Esophagus muscularis mucosa (tissue), 4 donors: ENCODE data around the gene ANKRD50. TPM values are rescaled to one million over a fixed set of nuclear protein-coding genes. Genes with fewer than 3 reads are reported as not detected.

Experiments used
- DNase-seq: peaks from one replicate; pipeline ENCODE4 v3.0.0-alpha.2; 2017; ENCODE audit errors: extremely low spot score
- H3K27ac ChIP-seq, 4 donors: fragments of 200-600 bp; sonication (generic); replicated peaks in 1 of 4; 1 replicate in 3 of 4; 2 replicates in 1 of 4; pipeline ENCODE4 v1.5.1; 2016 to 2019; ENCODE audit warnings: mild to moderate bottlenecking in 1 of 4
- H3K27me3 ChIP-seq, 4 donors: fragments of 200-600 bp; sonication (generic); one replicate each; pipeline versions ENCODE4 v1.5.1 to v1.6.0; 2016 to 2019
- H3K36me3 ChIP-seq, 4 donors: fragments of 200-600 bp; sonication (generic); one replicate each; pipeline ENCODE4 v1.5.1; 2016 to 2019
- H3K4me1 ChIP-seq, 4 donors: fragments of 200-600 bp; sonication (generic); one replicate each; pipeline ENCODE4 v1.5.1; 2016 to 2019
- H3K4me3 ChIP-seq, 4 donors: fragments of 200-600 bp; sonication (generic); 1 replicate in 2 of 4; 2 replicates in 2 of 4; pipeline ENCODE4 v1.5.1; 2016 to 2019; ENCODE audit warnings: mild to moderate bottlenecking in 4 of 4, moderate library complexity in 1 of 4
- H3K9me3 ChIP-seq, 4 donors: fragments of 200-600 bp; sonication (generic); 1 replicate in 3 of 4; 2 replicates in 1 of 4; pipeline ENCODE4 v1.5.1; 2016 to 2019
- EP300 ChIP-seq: sonication (generic); formaldehyde crosslinking; IDR thresholded peaks from one replicate; pipeline ENCODE4 v1.6.1; 2017; ENCODE audit warnings: antibody characterized with exemption
- POLR2A ChIP-seq: fragments of 450-650 bp; IDR thresholded peaks from one replicate; pipeline ENCODE4 v1.6.1; 2017; ENCODE audit warnings: antibody characterized with exemption, moderate library complexity, mild to moderate bottlenecking, low read depth
- POLR2AphosphoS5 ChIP-seq, 2 donors: sonication (generic); formaldehyde crosslinking; IDR thresholded peaks; one replicate each; pipeline ENCODE4 v1.6.1; 2017; ENCODE audit warnings: antibody characterized with exemption in 2 of 2
- WGBS: methylation state at CpG from one replicate; pipeline ENCODE4 v1.1.5; 2018; 5-methylcytosine and 5-hydroxymethylcytosine counted together
- intact Hi-C: fragments of 100-400 bp; cut with DNase I; formaldehyde crosslinking; loops from one replicate; pipeline ENCODE4 v1.15.1; 2023
- total RNA-seq, 4 donors: library from RNA; depleted of rRNA; stranded (reverse); fragments of >200 nt; gene quantifications; one replicate each; pipeline versions ENCODE4 v1.1.0 to v1.2.1, GENCODE V29; 2016
- TF ChIP-seq, protein P1 (sequence below), 3 experiments: fragments of 200-600 bp in 2 of 3; fragments of 450-650 bp in 1 of 3; sonication (generic) in 2 of 3; IDR thresholded peaks; one replicate each; pipeline ENCODE4 v1.5.1; 2017 to 2019; ENCODE audit warnings: antibody characterized with exemption in 3 of 3, mild to moderate bottlenecking in 2 of 3, moderate library complexity in 1 of 3

ANKRD50 gene
- total RNA-seq: 10 to 100 TPM; 13.4 to 21.5 (median 18.4) TPM

DNA sequence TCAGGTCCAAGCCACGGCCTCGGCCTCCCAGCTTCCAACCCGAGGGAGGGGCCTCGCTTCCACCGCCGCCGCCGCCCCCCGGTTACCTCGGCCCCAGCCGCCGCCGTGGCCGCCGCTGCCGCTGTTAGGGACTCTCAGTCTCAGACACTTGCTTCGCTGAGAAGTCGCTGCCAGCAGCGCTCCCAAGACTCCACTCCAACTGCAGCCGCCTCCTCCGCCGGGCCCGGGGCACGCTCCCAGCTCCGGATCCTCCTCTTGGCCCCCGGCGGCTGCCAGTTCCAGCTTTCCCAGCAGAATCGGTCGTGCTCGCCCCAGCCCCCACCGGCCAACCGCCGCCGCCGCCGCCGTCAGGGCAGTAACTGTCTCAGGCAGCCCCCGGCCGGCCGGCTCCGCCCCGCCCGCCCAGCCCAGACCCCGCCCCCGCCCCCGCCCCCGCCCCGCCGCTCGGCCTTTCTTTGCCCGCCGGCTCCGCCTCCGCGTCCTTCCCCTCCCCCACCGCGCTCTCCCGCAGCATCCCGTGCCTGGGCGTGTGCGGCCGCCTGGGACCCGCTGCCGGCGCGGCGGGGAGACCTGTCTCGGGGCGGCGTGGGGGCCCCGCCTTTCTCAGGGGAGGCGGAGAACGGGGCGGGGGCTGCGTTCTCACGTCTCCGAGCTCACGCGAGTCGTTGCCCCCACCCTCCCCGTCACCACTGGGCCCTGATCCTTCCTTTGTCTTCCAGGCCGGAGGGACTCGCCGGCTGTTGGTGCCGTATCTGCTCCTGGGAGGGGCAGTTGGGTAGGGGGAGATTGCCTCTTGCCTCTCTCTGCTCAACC is at the start of gene ANKRD50:
Gene ANKRD50, minus strand, starts transcription at position 361 of the 813 bp plus-strand sequence. CDS start 2,221 bp downstream, outside the sequence.
- Histone ChIP-seq H3K36me3 (no peaks in the 10 kb centered on the region), H3K4me1 (peaks cover 17 to 45% (median 41%) of the 10 kb centered on the region in 4 donors), H3K27ac (peak within 1 kb of the TSS; percentile 88 to 95 (median 94)), H3K4me3 (peak within 1 kb of the TSS; percentile 81 to 91 (median 85)), H3K27me3 (no peaks in the 10 kb centered on the region), H3K9me3 (no peaks in the 10 kb centered on the region)
- TF ChIP-seq POLR2A (peak; percentile 39), POLR2AphosphoS5 (IDR thresholded peaks at IDR 0.05) (peak; percentile 77 to 93), EP300 (no peak)
- TF ChIP-seq, protein P1, sequence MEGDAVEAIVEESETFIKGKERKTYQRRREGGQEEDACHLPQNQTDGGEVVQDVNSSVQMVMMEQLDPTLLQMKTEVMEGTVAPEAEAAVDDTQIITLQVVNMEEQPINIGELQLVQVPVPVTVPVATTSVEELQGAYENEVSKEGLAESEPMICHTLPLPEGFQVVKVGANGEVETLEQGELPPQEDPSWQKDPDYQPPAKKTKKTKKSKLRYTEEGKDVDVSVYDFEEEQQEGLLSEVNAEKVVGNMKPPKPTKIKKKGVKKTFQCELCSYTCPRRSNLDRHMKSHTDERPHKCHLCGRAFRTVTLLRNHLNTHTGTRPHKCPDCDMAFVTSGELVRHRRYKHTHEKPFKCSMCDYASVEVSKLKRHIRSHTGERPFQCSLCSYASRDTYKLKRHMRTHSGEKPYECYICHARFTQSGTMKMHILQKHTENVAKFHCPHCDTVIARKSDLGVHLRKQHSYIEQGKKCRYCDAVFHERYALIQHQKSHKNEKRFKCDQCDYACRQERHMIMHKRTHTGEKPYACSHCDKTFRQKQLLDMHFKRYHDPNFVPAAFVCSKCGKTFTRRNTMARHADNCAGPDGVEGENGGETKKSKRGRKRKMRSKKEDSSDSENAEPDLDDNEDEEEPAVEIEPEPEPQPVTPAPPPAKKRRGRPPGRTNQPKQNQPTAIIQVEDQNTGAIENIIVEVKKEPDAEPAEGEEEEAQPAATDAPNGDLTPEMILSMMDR (IDR thresholded peaks at IDR 0.05): no peak
- DNase-seq: peak; percentile 95
- intact Hi-C loops: no loop called here
- 0% methylated on average over 5 of the region's 85 CpGs for WGBS

GRCh38 chr4:124757126-124757525 is 44.6 kb upstream of the ANKRD50 start:
- H3K27me3 ChIP-seq: no peaks in the 10 kb centered on the region
- no peaks in the 10 kb centered on the region for H3K4me1 ChIP-seq
- H3K36me3 ChIP-seq: no peaks in the 10 kb centered on the region
- no peak overlapping the region for H3K27ac ChIP-seq
- DNase-seq: no peak
- no peak for TF ChIP-seq POLR2AphosphoS5 (IDR thresholded peaks at IDR 0.05)
- TF ChIP-seq, protein P1 (IDR thresholded peaks at IDR 0.05): no peak
- no peak for TF ChIP-seq EP300
- no peak for TF ChIP-seq POLR2A
- no peak overlapping the region for H3K4me3 ChIP-seq
- no peaks in the 10 kb centered on the region for H3K9me3 ChIP-seq
- intact Hi-C loops: no loop called here
- 69% methylated on average over 1 of the region's 1 CpG for WGBS

- DNase-seq: no peak
- Histone ChIP-seq H3K27ac (no peak overlapping the region), H3K27me3 (no peaks in the 10 kb centered on the region), H3K4me1 (no peaks in the 10 kb centered on the region), H3K36me3 (no peaks in the 10 kb centered on the region), H3K4me3 (no peak overlapping the region), H3K9me3 (no peaks in the 10 kb centered on the region)
- intact Hi-C loops: no loop called here
- TF ChIP-seq POLR2AphosphoS5 (IDR thresholded peaks at IDR 0.05) (no peak), POLR2A (no peak), EP300 (no peak)
- TF ChIP-seq, protein P1 (IDR thresholded peaks at IDR 0.05): no peak
Measured at GRCh38 chr4:124754681-124755080, 42.1 kb upstream of the ANKRD50 start.

DNA sequence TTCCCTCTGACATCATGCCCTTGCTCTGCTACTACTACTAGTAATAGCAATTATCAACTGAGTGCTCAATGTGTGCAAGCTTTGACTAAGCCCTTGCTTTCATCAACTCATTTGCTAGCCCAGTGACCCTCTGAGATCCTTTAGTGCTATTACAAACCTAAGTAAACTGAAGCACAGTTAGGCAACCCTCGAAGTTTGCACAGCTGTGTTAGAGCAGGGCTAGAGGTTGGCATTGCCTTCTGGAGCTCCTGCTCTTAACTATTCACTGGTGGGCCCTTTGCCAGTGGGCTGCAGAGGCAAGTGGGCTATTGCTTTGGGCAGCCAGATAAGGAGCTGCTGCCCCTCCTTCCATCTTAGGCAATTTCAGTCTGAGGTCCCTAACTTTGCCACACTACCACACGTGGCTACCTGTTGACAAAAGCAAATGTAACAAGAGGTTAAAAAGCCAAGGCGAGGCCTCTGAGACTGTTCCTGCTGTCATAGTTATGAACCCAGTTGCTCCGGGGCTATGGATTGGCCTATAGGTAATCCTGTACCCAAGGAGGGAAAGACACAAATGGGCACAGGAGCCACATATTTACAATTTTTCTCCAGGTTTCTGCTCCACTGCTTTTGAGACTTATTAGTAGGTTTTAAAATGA is 41.5 kb upstream of the ANKRD50 start:
- no peaks in the 10 kb centered on the region for H3K27me3 ChIP-seq
- no peaks in the 10 kb centered on the region for H3K9me3 ChIP-seq
- H3K36me3 ChIP-seq: no peaks in the 10 kb centered on the region
- intact Hi-C loops: no loop called here
- DNase-seq: no peak
- TF ChIP-seq POLR2AphosphoS5 (IDR thresholded peaks at IDR 0.05) (no peak), EP300 (no peak), POLR2A (no peak)
- TF ChIP-seq, protein P1 (IDR thresholded peaks at IDR 0.05): no peak
- no peak overlapping the region for H3K27ac ChIP-seq
- no peaks in the 10 kb centered on the region for H3K4me1 ChIP-seq
- H3K4me3 ChIP-seq: no peak overlapping the region
- WGBS: 97% methylated on average over 4 of the region's 4 CpGs
